Astrocyte of the spinal cord (primary cell): Measurements from ENCODE around the gene SMC1A.
A peak's percentile ranks its signal among the peaks of the same experiment; 100 is the strongest.

ENCODE experiments used
- DNase-seq: peaks from one replicate; pipeline ENCODE4 v3.0.0; 2011; ENCODE audit warnings: low read depth, low spot score
- H3K4me3 ChIP-seq: 2 replicates; pipeline ENCODE4 v1.5.1; 2011; ENCODE audit warnings: low read depth, mild to moderate bottlenecking, low read length, moderate library complexity
- CTCF ChIP-seq: IDR thresholded peaks from 2 replicates; pipeline ENCODE4 v1.5.1; 2012; ENCODE audit warnings: low read depth, mild to moderate bottlenecking, low read length, inconsistent platforms
- in situ Hi-C: cut with HindIII; loops from 2 replicates; pipeline ENCODE4 v1.10.0; 2017; ENCODE audit warnings: low sequenced_read_pairs

Gene SMC1A

DNA sequence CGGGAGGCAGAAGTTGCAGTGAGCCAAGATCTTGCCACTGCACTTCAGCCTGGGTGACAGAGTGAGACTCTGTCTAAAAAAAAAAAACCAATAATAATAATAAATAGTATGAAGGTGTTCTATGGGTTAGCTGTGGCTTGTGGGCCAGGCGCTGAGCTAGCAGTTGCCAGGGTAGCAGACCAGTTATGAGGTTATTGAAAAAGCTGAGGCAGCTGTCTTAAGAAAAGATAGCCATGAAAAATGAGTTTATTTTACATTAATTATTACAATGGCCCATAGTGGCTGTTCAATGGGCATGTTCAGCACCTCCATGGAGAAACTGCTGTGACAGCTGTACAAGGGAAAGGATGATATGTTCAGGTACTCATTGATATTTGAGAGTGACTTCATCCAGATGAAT is 25.0 kb upstream of the SMC1A start:
- DNase-seq, result no peak
- in situ Hi-C loops, result no loop called here
- H3K4me3 ChIP-seq, result no peak overlapping the region
- no peak for TF ChIP-seq CTCF

DNA sequence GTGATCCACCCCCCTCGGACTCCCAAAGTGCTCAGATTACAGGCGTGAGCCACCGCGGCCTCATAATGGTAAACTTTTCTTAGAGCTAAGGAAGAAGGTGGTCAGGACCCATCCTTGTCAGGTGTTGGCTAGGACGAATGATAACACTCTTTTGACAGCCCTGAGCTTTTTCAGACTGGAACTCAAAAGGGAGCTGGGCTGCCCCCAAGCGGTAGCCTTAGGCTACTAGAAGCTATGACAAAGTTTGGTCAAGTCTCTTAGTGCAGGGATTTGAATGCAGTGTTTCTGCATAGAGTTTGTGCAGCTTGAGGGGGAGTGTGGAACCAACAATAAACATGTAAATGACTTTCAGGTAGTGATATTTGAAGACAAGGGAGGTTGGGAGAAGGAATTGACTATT is 23.5 kb upstream of the SMC1A start:
- TF ChIP-seq CTCF, result peak; percentile 78
- peak; percentile 35 for DNase-seq
- in situ Hi-C loops, result no loop called here
- H3K4me3 ChIP-seq, result no peak overlapping the region

DNA sequence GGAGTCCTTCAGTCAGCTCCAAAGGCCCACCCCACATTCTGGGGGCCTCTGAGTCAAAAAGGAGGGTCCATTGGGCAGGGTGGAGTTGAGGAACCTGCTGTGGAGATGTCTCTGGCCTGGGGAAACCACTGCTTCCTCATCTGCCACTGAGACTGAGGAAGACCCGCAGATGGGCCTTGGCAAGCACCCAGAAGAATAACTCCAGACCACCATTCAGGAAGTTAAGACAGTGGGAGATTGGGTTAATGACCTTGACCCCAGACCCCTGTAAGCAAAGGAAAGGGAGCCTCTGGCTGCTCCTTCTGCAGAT is 19.8 kb upstream of the SMC1A start:
- TF ChIP-seq CTCF, result no peak
- H3K4me3 ChIP-seq, result no peak overlapping the region
- in situ Hi-C loops, result no loop called here
- DNase-seq, result no peak

DNA sequence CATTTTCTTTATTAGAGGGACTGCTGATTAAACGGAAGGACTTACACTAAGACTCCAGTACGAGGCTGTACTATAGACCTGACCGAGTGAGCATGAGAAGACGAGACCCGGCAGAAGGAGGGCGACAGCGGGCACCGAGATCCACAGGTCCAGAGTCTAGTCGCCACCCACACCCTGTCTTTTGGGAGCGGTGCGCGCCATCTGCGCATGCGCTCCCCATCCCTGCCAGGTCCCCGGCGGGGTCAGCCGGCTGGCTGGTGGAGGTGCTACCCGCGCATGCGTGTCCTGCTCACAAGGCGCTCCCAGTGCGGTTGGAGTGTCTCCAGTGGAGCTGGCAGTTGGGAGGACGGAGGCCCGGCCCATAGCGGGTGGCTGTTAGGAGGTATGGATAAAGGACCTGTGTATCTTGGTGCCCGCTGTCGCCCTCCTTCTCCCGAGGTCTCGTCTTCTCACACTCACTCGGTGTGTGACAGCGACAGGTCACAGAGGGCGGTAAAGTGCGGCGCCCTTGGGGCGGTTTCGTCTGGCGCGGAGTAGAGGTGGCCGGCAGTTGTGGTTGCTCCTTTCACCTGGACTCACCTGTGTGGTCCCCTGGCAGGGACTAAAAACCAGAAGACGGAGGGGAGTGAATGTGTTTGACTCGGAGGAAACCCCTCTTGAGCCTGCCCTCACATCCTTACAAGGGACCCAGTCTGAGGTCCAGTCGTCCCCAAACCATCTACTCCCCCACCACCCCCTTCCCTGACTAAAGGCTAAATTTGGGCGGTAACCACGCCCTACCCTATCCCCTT is 19.3 kb upstream of the SMC1A start:
- DNase-seq, result peak; percentile 62
- in situ Hi-C loops, result no loop called here
- TF ChIP-seq CTCF, result no peak
- peak overlapping the region; percentile 42 for H3K4me3 ChIP-seq

DNA sequence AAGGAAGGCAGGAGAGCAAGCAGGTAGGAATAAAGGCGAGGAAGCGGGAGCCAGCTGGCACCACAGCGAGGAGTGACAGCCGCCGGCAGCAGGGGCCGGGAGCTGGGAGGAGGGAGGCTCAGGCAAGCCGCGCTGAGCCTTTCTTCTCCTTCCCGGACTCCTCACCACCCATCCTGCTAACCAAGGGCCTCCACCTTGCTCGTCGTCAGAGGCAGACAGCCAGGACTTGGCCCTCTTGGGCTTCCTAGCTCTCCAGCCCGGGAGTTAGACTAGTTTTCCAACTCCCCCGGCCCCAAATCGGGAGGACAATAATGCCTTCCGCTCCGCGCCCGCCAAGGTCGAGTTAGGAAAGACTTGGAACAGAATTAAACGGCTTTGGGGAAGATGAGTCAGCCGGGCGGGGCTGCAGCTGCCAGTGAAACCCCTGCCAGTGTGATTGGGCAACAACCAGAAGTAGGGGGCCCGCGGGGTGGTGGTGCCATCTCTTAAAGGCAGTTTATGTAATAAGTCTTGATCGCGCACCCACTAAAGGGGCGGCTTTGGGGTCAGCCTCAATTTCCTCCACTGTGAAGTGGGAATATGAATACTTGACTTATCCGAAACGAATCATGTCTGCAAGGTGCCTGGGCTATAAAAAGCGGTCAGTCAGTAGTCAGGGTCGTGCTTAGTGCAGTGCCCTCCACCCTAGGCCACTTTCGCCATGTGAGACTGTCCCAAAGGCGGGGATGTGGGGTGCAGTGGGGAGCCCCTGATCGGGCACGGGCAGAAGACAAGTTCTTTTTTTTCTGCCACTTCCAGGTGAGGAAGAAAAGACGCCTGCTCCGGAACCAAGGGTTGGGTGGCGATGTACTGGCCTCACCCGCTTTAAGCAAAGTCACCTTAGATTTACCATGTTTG is 18.4 kb upstream of the SMC1A start:
- H3K4me3 ChIP-seq, result peak overlapping the region; percentile 42
- in situ Hi-C loops, result no loop called here
- TF ChIP-seq CTCF, result no peak
- DNase-seq, result peak; percentile 58

GRCh38 chrX:53440101-53440500 is 17.6 kb upstream of the SMC1A start:
- H3K4me3 ChIP-seq, result no peak overlapping the region

More at GRCh38 chrX:53440101-53440500, 17.6 kb upstream of the SMC1A start:
- in situ Hi-C loops, result no loop called here
- DNase-seq, result no peak
- no peak for TF ChIP-seq CTCF
